Measurements from ENCODE around the gene KRTAP6-2. TPM values are rescaled to one million over a fixed set of nuclear protein-coding genes. Genes with fewer than 3 reads are reported as not detected.

KRTAP6-2 gene
- total and polyA plus RNA-seq, 2 of the 8 experiments (the other 6 are each of a cell fraction or from before 2014, with no cell fraction given): not detected

- no peak within 1 kb of the TSS for H4K8ac ChIP-seq (ENCODE audit: extremely low read depth, insufficient read depth, low read length)
- no peaks in the 10 kb centered on the region for H3K27me3 ChIP-seq (replicated peaks in 1 of 4; ENCODE audit: control insufficient read depth in 3 of 4, extremely low read depth in 1 of 4, insufficient read depth in 3 of 4, low read length in 3 of 4)
- no peak within 1 kb of the TSS for H3K56ac ChIP-seq (replicated peaks; ENCODE audit: insufficient read length, low read depth, low read length)
- ChIA-PET POLR2A (ENCODE audit: partially characterized antibody) (no interaction called here), CTCF (ENCODE audit: partially characterized antibody) (no interaction called here)
- H2BK12ac ChIP-seq (ENCODE audit: low read depth, low read length): no peak within 1 kb of the TSS
- no peak within 1 kb of the TSS for H3K14ac ChIP-seq (ENCODE audit: insufficient read length)
- no peak within 1 kb of the TSS for H3K23ac ChIP-seq (ENCODE audit: insufficient read length)
- no peak within 1 kb of the TSS for H4K5ac ChIP-seq (ENCODE audit: insufficient read length, low read depth, low read length)
- H3K9me3 ChIP-seq (ENCODE audit: insufficient read depth in 2 of 2, low read depth in 1 of 2, low read length in 1 of 2): peaks cover 0 to 3% of the 10 kb centered on the region in 2 experiments; a peak in 1 of 4 replicates
- DNase-seq (ENCODE audit: low read depth in 1 of 2, low spot score in 2 of 2) (no peak), FAIRE-seq (no peak)
- no peak within 1 kb of the TSS for H4K91ac ChIP-seq (replicated peaks; ENCODE audit: insufficient read length, low read length)
- H4K20me1 ChIP-seq (replicated peaks in 1 of 2; ENCODE audit: control insufficient read depth in 1 of 2, insufficient read depth in 2 of 2, low read length in 2 of 2): no peaks in the 10 kb centered on the region
- no peak within 1 kb of the TSS for H3K27ac ChIP-seq (ENCODE audit: low read depth, low read length)
- H3K9ac ChIP-seq (replicated peaks in 1 of 4; ENCODE audit: extremely low read depth in 1 of 4, low read depth in 3 of 4, low read length in 3 of 4): no peak within 1 kb of the TSS
- no peak within 1 kb of the TSS for H3K4ac ChIP-seq (replicated peaks; ENCODE audit: insufficient read length, low read depth, low read length)
- no peak within 1 kb of the TSS for H3K18ac ChIP-seq (ENCODE audit: extremely low read depth, low read length)
- H3K4me2 ChIP-seq (ENCODE audit: insufficient read depth in 1 of 2, low read depth in 2 of 2, low read length in 2 of 2): no peak within 1 kb of the TSS
- H3K4me3 ChIP-seq (ENCODE audit: extremely low read depth in 1 of 4, insufficient read depth in 2 of 4, low read depth in 3 of 4, low read length in 4 of 4): no peak within 1 kb of the TSS
- H2BK15ac ChIP-seq (ENCODE audit: low read length): no peak within 1 kb of the TSS
- H2AFZ ChIP-seq (ENCODE audit: low read length): no peak within 1 kb of the TSS
- 83% methylated on average over 2 of the region's 2 CpGs; no CpG with 5 or more reads in 1 of the 2 experiments for WGBS, 2 experiments (ENCODE audit: extremely low coverage in 1 of 2, insufficient coverage in 1 of 2, insufficient read length in 1 of 2, insufficient replicate concordance in 2 of 2, low coverage in 1 of 2, low lambda C conversion rate in 2 of 2, missing lambda C conversion rate in 1 of 2)
- H3K23me2 ChIP-seq (ENCODE audit: low read depth, low read length): no peaks in the 10 kb centered on the region
- H3K79me2 ChIP-seq (ENCODE audit: control insufficient read depth in 1 of 2, insufficient read depth in 2 of 2, low read length in 2 of 2): no peaks in the 10 kb centered on the region
- no peak within 1 kb of the TSS for H2BK20ac ChIP-seq (ENCODE audit: low read length)
- H2BK5ac ChIP-seq (ENCODE audit: low read depth, low read length): no peak within 1 kb of the TSS
- H2BK120ac ChIP-seq (replicated peaks; ENCODE audit: low read depth, low read length): no peak within 1 kb of the TSS
- H2AK5ac ChIP-seq (ENCODE audit: low read depth, low read length): no peak within 1 kb of the TSS
- no peaks in the 10 kb centered on the region for H3K4me1 ChIP-seq (replicated peaks in 1 of 4; ENCODE audit: control insufficient read depth in 3 of 4, insufficient read depth in 4 of 4, low read length in 3 of 4)
- H3K36me3 ChIP-seq (ENCODE audit: control insufficient read depth in 2 of 4, insufficient read depth in 4 of 4, low read length in 3 of 4): no peaks in the 10 kb centered on the region
- H3K79me1 ChIP-seq (ENCODE audit: low read depth, low read length): no peaks in the 10 kb centered on the region
- TF ChIP-seq NANOG (IDR thresholded peaks at IDR 0.05; ENCODE audit: insufficient read depth, low read depth, low read length, poor library complexity, severe bottlenecking) (no peak), RAD21 (IDR thresholded peaks at IDR 0.05 in 1 of 2, conservative IDR thresholded peaks at IDR 0.05 in 1 of 2; ENCODE audit: low read depth in 2 of 2, low read length in 2 of 2) (no peak), CBX8 (IDR thresholded peaks at IDR 0.05; ENCODE audit: borderline replicate concordance, low read depth, low read length) (no peak), HDAC6 (IDR thresholded peaks at IDR 0.05; ENCODE audit: low read depth, low read length) (no peak), BRCA1 (IDR thresholded peaks at IDR 0.05; ENCODE audit: low read depth, low read length) (no peak), SP4 (IDR thresholded peaks at IDR 0.05; ENCODE audit: low read length) (no peak), USF2 (IDR thresholded peaks at IDR 0.05; ENCODE audit: low read length) (no peak), ASH2L (IDR thresholded peaks at IDR 0.05; ENCODE audit: low read length) (no peak), KDM5A (IDR thresholded peaks at IDR 0.05; ENCODE audit: low read length) (no peak), EP300 (IDR thresholded peaks at IDR 0.05; ENCODE audit: borderline replicate concordance in 1 of 2, low read depth in 2 of 2, low read length in 2 of 2) (no peak), KDM4A (IDR thresholded peaks at IDR 0.05; ENCODE audit: low read depth, low read length, severe bottlenecking) (no peak), SP2 (IDR thresholded peaks at IDR 0.05; ENCODE audit: low read length) (no peak), KDM1A (IDR thresholded peaks at IDR 0.05; ENCODE audit: borderline replicate concordance, low read length) (no peak), CBX5 (IDR thresholded peaks at IDR 0.05; ENCODE audit: low read depth, low read length) (no peak)
Observed at GRCh38 chr21:30642564-30642963, 43.9 kb upstream of the KRTAP6-2 start, which contains the start of gene KRTAP20-3. Gene KRTAP20-3, plus strand, starts transcription at chr21:30642864.
